IPS DF 4.7 (cell line): ENCODE results near the gene WNT4.

Experiments used
- DNase-seq: peaks from one replicate; pipeline ENCODE4 v3.0.0-alpha.2; 2013; ENCODE audit warnings: low spot score; ENCODE audit errors: extremely low read depth

The WNT4 gene

DNA sequence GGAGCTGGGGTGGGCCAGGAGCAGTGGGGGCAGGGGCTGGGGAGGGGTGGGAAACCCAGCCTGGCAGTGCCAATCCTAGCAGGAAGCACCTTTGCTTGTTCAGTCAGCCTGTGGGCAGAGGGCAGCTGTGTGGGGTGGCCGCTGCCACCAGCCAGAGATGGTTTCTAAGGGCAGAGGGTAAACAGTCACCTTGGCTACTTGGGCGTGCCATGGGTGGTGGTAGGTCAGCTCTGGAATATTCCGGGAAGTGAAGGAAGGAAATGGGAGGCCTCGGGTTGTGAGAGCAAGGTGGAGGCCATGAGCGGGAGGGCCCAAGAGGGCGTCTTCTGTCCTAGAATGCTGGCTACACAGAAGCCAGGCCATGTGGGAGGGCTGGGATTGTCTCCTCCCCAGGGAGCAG lies 20.7 kb upstream of the WNT4 start:
- DNase-seq, result no peak

GRCh38 chr1:22163137-22163536 lies 20.2 kb upstream of the WNT4 start:
- DNase-seq, result no peak

DNA sequence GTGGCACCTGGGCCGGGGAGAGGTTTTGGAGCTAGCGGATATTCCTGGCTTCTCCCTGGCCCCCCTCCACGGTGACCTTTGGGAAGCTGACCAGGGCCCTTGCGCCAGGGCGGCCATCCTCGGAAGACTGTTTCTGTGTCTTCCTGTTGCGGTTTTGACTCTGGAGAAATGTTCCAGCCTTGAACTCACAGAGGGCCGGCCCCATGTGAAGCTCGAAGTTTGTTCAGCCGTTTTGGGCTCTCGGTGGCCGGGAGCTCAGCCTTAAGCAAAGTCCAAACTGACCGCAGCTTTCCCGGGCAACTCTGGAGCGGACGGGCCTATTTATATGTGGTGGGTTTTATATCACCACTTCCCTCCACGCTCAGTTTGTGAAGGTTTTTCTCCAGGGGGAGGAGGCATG lies 17.0 kb upstream of the WNT4 start:
- DNase-seq, result no peak

- DNase-seq, result no peak
These were observed 15.8 kb upstream of the WNT4 start for GRCh38 chr1:22158654-22159053.

DNA sequence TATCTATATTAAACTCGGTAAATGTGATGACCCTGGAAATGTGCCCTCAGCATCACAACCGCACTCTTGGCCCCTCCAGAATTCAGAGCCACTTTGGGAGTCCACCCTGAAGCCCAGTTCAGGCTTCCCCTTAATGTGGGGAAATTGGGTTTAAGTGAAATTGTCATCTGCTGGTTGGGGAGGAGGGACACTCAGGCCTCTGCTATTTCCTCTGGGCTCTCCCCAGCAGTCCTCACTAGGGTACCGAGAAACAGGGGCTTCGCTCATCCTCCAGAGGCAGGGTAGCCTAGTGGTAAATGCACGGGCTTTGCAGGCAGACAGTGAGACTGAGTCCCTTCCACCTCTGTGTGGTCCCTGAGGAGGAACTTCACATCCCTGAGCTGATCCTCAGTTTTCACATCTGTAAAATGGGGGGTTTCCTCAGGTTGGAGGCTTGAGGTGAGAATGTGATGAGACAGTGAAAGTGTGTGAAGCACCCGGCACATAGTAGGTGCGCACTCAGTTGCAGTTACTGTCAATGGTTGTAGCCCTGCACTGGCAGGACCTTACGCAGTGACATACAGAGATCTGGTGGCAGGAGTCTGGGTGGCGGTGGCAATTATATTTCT lies 14.6 kb upstream of the WNT4 start:
- no peak for DNase-seq

DNA sequence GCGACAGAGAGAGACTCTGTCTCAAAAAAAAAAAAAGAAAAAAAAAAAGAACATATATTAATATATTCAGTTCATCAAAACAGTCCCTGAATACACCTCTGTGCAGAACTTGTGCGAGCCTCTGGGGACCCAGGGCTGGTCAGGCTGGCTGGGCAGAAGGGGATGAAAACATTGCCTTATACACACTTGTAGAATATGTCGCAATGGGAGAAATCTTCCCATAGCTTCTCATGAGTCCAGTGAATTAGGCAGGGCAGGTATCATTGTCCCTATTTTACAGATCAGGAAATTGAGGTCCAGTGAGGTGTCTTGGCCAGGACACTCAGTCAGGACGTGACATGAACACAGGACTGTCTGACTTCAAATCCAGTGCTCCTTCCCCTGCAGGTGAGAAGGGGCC lies 12.6 kb upstream of the WNT4 start:
- DNase-seq, result no peak

GRCh38 chr1:22154626-22155025 lies 11.7 kb upstream of the WNT4 start:
- DNase-seq, result no peak

DNA sequence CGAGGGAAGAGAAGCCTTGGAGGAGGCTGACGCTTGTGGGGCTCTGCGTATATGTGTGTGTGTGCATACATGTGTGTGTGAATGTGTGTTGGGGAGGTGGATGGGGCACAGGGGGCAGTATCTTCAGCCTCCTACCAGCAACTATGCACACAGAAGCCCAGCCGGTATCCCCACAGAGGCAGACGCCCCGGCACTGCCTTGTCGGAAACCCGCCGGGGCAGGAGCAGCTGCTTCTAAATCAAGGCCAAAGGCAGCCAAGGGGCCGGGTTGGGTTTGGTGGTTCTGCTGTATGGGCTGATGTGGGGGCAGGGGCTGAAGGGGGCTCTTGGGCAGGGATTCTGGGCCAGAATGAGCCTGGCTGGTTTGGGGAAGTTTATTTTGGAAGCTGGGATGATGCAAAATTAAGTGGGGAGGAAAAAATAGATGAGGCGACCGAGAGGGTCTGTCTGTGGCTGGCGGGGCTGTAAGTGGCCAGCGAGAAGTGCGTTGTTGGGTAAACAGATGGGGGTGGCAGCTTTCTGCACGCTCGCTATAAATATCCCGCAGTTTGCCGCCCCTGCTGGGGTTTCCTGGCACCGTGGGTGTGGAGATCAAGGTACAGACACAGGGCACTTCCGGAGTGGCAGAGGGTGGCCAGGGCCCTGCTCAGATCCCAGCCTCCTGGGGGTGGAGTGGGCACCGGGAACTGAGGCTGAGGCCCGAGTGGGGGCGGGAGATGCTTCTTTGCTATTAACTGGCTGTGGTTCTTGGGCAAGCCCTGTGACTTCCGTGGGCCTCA lies 11.0 kb upstream of the WNT4 start:
- no peak for DNase-seq

GRCh38 chr1:22150923-22151322 lies 8.0 kb upstream of the WNT4 start:
- no peak for DNase-seq

DNA sequence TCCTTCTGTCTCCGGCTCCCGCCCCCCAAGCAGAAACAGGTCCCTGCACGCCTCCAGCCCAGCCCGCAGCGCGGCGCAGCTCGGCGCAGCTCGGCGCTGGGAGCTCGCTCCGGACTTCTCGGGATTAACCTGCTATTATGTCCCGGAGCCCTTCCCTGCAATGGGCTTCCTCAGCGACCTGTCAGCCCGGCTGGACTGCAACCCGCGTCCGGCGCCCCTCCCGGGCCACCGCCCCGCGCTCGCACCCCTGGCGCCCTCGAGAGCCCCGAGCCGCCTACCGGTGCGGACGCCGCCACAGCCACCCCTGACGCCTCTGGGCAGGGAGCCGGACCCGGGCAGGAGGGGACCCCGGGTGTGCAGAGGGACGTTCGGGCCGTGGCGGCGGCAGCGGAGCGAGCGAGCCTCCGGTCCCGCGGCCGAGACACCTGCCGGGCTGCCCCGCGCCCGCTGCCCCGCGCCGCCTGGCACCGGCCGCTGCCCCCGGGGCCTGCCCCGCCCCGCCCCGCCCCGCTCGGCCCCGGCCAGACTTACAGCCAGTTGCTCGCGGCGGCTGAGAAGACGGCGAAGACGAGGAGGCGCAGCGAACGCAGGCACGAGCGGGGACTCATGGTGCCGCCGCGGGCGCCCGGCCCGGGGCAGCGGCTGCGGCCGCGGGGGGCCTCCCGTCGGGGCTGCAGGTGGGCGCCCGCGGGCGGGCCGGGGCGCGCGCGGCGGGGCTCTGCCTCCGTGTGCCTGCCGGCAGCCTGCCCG lies 407 bp downstream of the WNT4 start:
- DNase-seq, result no peak

DNA sequence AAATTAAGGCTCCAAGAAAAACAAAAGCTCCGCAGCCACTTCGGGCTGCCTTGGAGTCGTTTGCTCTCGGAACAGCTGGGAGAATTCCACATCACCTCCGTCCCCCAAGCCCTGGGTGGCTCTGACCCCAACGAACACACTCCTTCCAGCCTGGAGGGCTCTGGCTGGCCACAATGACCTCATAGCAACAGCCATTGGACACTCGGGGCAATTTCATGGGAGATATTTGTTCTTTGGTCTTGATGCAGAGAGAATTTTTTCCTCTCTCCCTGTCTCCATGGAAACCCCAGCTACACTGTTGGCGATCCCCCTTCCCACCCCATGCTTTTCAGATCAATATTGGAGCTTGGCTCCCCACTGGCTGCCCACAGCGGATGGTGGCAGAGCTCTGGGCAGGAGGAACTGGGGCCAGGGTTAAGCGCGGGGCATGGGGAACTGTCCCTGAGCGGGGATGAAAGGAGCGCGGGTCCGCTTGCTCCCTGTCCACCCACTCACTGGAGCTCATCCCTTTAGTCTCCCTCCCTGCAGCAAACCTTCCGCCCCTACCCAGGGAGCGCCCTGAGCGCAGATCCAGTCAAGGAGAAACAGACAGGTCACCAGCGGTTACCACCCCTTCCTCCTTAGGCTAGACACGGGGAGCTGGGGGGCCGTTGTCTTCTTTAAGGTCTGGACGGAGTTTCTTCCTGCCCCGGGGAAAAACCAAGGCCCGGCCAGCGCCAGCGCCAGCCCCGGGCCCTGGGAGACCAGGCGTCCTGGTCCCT lies 1.2 kb downstream of the WNT4 start:
- DNase-seq, result no peak

DNA sequence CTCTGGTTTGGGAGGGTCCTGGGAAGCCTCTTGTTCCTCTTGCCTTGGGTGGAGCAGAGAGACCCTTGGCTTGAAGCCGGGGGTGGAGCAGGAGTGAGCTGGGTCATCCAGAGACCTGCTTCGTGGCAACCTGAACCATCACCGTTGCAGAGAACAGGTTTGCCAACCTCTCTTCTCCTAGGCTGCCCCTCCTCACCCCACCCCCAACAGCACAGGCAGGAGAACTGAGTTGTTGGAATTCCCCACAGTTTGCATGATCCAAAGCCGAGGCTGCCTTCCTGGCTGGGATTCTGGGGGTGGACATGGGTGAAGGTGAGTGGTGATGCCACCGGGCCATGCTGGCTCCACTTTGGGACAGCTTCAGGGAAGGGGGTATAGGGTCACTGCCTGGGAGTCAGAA lies 2.2 kb downstream of the WNT4 start:
- no peak for DNase-seq

DNA sequence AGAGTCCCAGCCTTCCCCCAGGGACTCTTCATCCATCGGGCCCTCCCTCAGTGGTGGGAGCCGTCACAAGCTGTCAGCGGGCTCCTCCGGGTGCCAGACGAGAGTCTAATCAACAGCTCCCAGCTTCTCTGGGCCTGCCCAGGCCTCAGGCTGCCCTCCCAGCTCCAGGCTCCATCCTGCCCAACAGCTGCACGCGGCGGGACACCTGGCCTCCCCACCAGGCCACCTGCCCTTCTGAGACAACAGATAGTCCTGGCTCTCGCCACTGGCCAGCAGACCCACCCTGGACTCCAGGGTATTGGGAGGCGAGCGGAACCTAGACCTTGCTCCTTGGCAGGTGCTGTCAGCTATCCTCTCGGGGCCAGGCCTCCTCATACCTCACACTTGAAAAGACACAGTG lies 3.1 kb downstream of the WNT4 start:
- DNase-seq, result no peak

- DNase-seq, result no peak
These were observed 3.8 kb downstream of the WNT4 start for GRCh38 chr1:22139066-22139594.

- DNase-seq, result no peak
These were observed 5.7 kb downstream of the WNT4 start for GRCh38 chr1:22137004-22137720.

GRCh38 chr1:22133931-22134324 lies 9.0 kb downstream of the WNT4 start:
- DNase-seq, result no peak

GRCh38 chr1:22133247-22133930 lies 9.5 kb downstream of the WNT4 start:
- DNase-seq, result no peak

GRCh38 chr1:22132517-22133235 lies 10.2 kb downstream of the WNT4 start:
- no peak for DNase-seq

DNA sequence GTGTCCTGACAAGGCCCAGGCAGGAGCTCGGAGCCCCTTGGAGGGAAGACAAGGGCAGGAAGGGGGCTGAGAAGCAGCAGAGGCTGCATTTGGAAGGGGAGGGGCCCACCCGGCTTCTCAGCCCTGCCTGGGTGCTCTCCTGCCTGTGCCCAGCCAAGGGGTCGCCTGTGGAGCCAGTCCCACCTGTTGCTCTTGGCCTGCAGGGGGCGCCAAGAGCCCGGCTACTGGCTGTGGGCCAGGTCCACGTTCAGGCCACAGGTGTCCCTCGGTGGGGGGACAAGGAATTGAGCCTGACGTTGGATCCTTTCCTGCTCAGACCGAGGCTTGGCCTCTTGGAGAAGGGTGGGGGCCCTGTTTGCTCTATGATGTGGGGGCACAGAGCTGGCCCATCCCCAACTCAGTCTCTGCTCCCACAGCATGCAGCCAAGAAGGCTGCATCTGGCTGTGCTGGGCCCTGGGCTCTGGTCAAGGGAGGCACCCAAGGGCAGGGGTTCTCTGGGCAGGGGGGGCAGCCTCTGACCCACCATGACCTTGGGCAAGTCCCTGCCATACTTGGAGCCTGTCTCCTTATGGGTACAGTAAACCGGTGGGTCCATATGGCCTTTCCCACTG lies 10.9 kb downstream of the WNT4 start:
- DNase-seq, result no peak
